GM19467 (cell line): Measurements from ENCODE around the gene STK39.

Experiments
- ATAC-seq: cut with Tn5 transposase; IDR thresholded peaks from one replicate; pipeline ENCODE4 v1.9.1; 2021; ENCODE audit warnings: mild to moderate bottlenecking, moderate library complexity; ENCODE audit not compliant: unreplicated experiment

The STK39 gene

GRCh38 chr2:168165985-168166901 is 81.2 kb downstream of the STK39 start:
- ATAC-seq, result no peak

- ATAC-seq, result no peak
Measured at GRCh38 chr2:168165397-168165796, 82.0 kb downstream of the STK39 start.

- no peak for ATAC-seq
Measured at GRCh38 chr2:168160897-168161296, 86.5 kb downstream of the STK39 start.

GRCh38 chr2:168159754-168160585 is 87.4 kb downstream of the STK39 start:
- no peak for ATAC-seq

DNA sequence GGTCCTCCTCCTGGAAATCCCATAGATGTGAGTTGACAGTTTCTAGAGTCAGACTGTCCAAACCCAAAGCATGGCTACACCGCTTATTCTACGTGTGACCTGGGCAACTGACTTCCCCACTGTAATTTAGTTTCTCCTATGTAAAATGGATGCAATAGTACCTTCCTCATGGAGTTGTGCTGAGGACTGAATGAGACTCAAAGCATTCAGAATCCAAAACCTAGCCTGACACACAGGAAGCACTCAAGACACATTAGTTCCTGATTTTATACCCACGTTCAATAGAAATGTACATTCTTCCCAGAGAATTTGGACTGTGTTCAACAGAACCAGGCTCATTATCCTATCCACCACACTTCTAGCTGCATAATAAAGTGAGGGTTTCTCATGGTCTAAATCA is 88.8 kb downstream of the STK39 start:
- ATAC-seq, result no peak

- ATAC-seq, result no peak
Measured at GRCh38 chr2:168157926-168158325, 89.5 kb downstream of the STK39 start.

DNA sequence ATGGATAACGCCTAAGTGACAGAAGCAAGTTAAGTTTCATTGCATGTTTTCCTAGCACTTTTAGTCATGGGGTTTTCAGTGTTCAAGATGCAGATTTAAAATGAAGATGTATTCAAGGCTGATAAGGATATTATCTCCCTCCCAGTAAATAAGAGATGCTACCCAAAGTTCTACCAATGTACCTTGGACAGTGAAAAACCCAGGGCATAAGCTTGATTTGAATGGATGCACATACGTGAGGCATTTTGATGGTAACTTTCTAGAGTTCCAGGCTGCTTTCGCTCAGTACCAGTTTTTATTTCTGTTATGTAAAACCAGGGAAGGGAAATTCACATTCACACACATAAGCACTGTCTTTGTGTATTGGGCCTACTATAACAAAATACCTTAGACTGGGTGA is 90.3 kb downstream of the STK39 start:
- no peak for ATAC-seq

GRCh38 chr2:168156661-168157060 is 90.7 kb downstream of the STK39 start:
- ATAC-seq, result no peak

- ATAC-seq, result no peak
Measured at GRCh38 chr2:168155680-168156079, 91.7 kb downstream of the STK39 start.

DNA sequence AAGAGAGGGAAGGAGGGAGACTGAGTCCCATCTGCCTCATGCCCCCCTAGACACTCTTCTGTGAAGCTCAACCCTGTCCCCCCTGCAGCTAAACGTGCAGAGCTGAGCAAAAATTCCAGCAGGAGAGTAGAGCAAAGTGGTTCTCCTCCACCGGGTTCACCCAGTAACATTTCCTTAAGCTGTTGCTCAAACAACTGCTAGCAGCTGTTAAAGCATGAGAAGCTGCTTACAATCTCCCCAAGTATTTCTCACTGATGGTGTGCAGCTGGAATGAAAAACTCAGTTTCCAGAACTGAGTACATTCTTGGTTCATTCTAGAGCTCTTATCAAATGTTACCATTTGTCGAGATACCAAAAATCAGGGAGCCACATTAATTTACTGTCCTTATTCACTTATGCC is 92.3 kb downstream of the STK39 start:
- ATAC-seq, result no peak

DNA sequence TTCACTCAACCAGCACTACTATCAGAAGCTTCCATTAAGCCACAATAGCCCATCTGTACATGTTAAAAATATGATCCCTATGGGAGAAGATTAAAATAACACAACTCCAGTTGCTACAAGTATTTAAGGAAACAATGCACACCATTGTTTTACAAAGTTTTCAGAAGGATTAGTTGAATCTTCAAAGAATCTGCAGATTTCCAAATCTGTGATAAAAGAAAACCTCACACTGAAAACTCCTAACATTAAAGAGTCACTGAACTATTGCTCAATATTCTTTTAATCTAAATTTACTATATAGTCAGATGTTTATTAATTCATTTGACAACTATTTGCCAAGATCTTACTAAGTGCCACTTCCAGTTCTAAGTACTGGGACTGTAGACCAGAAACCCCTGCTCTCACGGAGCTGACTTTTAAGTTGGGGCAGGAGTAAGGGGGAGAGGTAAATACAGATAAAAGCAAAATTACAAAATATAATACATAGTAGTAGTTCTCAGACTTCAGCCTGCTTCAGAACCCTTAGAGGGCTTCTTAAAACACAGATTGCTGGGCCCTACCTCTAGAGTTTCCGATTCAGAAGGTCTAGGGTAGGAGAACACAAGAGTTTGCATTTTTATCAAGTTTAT is 94.4 kb downstream of the STK39 start:
- no peak for ATAC-seq

GRCh38 chr2:168149986-168150385 is 97.4 kb downstream of the STK39 start:
- ATAC-seq, result no peak

GRCh38 chr2:168149150-168149974 is 98.0 kb downstream of the STK39 start:
- no peak for ATAC-seq

GRCh38 chr2:168147830-168148794 is 99.3 kb downstream of the STK39 start:
- no peak for ATAC-seq

GRCh38 chr2:168146892-168147810 is 100.2 kb downstream of the STK39 start:
- no peak for ATAC-seq

DNA sequence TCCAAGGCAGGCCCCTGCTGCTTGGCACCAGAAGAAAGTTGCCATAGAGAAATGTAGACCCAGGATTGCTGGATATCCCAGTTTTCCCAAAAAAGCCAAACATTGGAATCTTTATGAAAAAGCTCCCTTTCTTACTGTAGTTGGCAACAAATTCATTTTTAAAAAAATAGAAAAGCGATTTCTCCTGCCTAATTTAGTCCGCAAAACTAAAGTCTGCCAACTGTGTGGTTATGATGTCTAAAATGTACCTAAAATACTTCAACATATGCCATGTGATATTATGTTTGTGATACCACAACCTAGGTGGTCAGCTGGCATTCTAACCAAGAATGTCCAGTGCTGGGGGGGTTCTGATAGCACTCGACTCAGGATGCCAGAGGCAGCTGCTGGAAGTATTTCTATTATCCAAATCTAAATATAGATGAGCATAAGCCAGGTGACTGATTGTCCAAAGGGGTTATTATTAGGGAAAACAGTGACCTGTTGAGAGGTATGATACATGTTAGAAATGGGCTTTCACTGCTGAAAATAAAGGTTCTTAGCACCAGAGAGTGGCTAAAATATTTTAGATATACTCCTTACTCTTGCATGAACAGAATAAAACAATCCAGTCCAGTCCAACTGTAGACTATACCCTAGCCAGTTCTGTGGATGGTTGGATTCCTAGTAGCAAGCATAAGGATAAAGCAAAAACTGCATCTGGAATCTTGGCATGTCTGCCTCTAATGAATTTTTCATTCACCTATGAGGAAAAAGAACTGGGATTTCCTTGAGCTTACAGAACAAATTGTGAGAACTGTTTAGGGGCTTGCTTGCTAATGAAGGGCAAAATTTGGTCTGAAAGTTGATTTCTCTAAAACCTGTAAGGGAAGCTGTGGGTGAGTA is 101.7 kb downstream of the STK39 start:
- no peak for ATAC-seq

DNA sequence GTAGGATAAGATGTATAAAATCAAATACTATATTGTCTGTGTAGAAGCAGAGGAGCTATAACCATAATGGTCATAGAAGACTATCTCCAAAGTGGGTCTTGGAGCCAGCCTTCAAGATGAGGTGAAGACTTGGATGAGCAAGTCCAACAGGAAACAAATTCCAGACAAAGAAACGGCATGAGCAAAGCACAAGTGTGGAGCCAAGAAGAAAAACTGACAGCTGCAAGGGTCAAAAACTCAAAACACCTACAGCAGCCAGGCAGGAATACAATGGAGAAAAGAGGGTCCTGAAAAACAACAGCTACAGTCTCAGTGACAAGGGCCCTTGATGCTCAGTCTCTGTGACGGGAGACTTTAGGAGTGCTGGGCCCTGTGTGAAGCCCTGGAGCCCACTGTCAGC is 102.4 kb downstream of the STK39 start:
- ATAC-seq, result no peak
